ENCODE data around the gene BRD2.
A peak's percentile ranks its signal among the peaks of the same experiment; 100 is the strongest.
"Not testable (repeated sequence)": the region's sequence is repeated elsewhere in the genome, so short reads cannot be mapped to it uniquely, and the experiment has no call there.

Gene BRD2

GRCh38 chr6:32968093-32968866, at the start of gene BRD2:
BRD2 (plus strand) TSS chr6:32968594; CDS start chr6:32972899, 4,305 bp downstream.
- DNase-seq = peak; percentile 99

GRCh38 chr6:32920715-32921114, 47.7 kb upstream of the BRD2 start:
- no peak for DNase-seq

GRCh38 chr6:32922083-32922482, 46.3 kb upstream of the BRD2 start:
- no peak for DNase-seq

GRCh38 chr6:32931211-32931610, 37.2 kb upstream of the BRD2 start:
- no peak for DNase-seq

- DNase-seq = no peak
Measured at GRCh38 chr6:32932132-32932868, 36.1 kb upstream of the BRD2 start.

- DNase-seq = peak; percentile 74
Measured at GRCh38 chr6:32933661-32934085, 34.7 kb upstream of the BRD2 start.

- no peak for DNase-seq
Measured at GRCh38 chr6:32935551-32936238, 32.7 kb upstream of the BRD2 start.

- DNase-seq = no peak
Measured at GRCh38 chr6:32936239-32937152, 31.9 kb upstream of the BRD2 start.

- DNase-seq = no peak
Measured at GRCh38 chr6:32937230-32937633, 31.2 kb upstream of the BRD2 start.

- DNase-seq = no peak
Measured at GRCh38 chr6:32938494-32938893, 29.9 kb upstream of the BRD2 start.

- DNase-seq = no peak
Measured at GRCh38 chr6:32940656-32941213, 27.7 kb upstream of the BRD2 start, which contains the start of gene HLA-DMB. HLA-DMB (minus strand) TSS chr6:32941028; CDS start chr6:32940807, 221 bp downstream.

- DNase-seq = no peak
Measured at GRCh38 chr6:32941214-32941768, 27.1 kb upstream of the BRD2 start.

GRCh38 chr6:32942555-32943123, 25.8 kb upstream of the BRD2 start:
- not testable (repeated sequence) for DNase-seq

GRCh38 chr6:32943864-32944649, 24.3 kb upstream of the BRD2 start:
- no peak for DNase-seq

- no peak for DNase-seq
Measured at GRCh38 chr6:32945108-32945760, 23.2 kb upstream of the BRD2 start.

GRCh38 chr6:32945953-32946352, 22.4 kb upstream of the BRD2 start:
- DNase-seq = no peak

GRCh38 chr6:32946893-32947292, 21.5 kb upstream of the BRD2 start:
- DNase-seq = no peak

GRCh38 chr6:32947552-32948465, 20.6 kb upstream of the BRD2 start:
- no peak for DNase-seq

- no peak for DNase-seq
Measured at GRCh38 chr6:32949113-32949512, 19.3 kb upstream of the BRD2 start.

Data from left hindlimb (tissue), 1 donor.